Activated naive CD4-positive, alpha-beta T cell treated with Interleukin-2 at 50 U/mL for 16 hours (primary cell): Measurements from ENCODE around the gene CRY1.
A peak's percentile ranks its signal among the peaks of the same experiment; 100 is the strongest.
"Not testable (repeated sequence)": the region's sequence is repeated elsewhere in the genome, so short reads cannot be mapped to it uniquely, and the experiment has no call there.

Source experiments
- DNase-seq: peaks from one replicate; pipeline ENCODE4 v3.0.0-alpha.2; 2020

The CRY1 gene

GRCh38 chr12:107107381-107107780 lies 14.0 kb upstream of the CRY1 start:
- DNase-seq: no peak

- DNase-seq: no peak
Measured at GRCh38 chr12:107106241-107107025, 13.1 kb upstream of the CRY1 start.

- DNase-seq: no peak
Measured at GRCh38 chr12:107105410-107105703, 12.0 kb upstream of the CRY1 start.

GRCh38 chr12:107103516-107103915 lies 10.2 kb upstream of the CRY1 start:
- no peak for DNase-seq

- no peak for DNase-seq
Measured at GRCh38 chr12:107103097-107103496, 9.7 kb upstream of the CRY1 start.

- no peak for DNase-seq
Measured at GRCh38 chr12:107102294-107102693, 8.9 kb upstream of the CRY1 start.

- no peak for DNase-seq
Measured at GRCh38 chr12:107101651-107102050, 8.3 kb upstream of the CRY1 start.

- no peak for DNase-seq
Measured at GRCh38 chr12:107099917-107100316, 6.6 kb upstream of the CRY1 start.

- DNase-seq: no peak
Measured at GRCh38 chr12:107096571-107096970, 3.2 kb upstream of the CRY1 start.

GRCh38 chr12:107094183-107094448 lies 767 bp upstream of the CRY1 start:
- DNase-seq: no peak

- DNase-seq: peak; percentile 81
Measured at GRCh38 chr12:107092669-107093416, 506 bp downstream of the CRY1 start.

- DNase-seq: no peak
Measured at GRCh38 chr12:107091989-107092641, 1.2 kb downstream of the CRY1 start.

- no peak for DNase-seq
Measured at GRCh38 chr12:107091381-107091780, 2.0 kb downstream of the CRY1 start.

GRCh38 chr12:107090711-107091110 lies 2.6 kb downstream of the CRY1 start:
- no peak for DNase-seq

- no peak for DNase-seq
Measured at GRCh38 chr12:107088912-107089311, 4.4 kb downstream of the CRY1 start.

GRCh38 chr12:107086314-107086713 lies 7.0 kb downstream of the CRY1 start:
- DNase-seq: no peak

GRCh38 chr12:107081778-107082177 lies 11.6 kb downstream of the CRY1 start:
- no peak for DNase-seq

GRCh38 chr12:107080299-107080698 lies 13.1 kb downstream of the CRY1 start:
- no peak for DNase-seq

- DNase-seq: no peak
Measured at GRCh38 chr12:107079172-107080011, 14.0 kb downstream of the CRY1 start.

- not testable (repeated sequence) for DNase-seq
Measured at GRCh38 chr12:107073266-107073665, 20.1 kb downstream of the CRY1 start.

GRCh38 chr12:107066691-107067090 lies 26.7 kb downstream of the CRY1 start:
- DNase-seq: no peak

GRCh38 chr12:107064687-107065086 lies 28.7 kb downstream of the CRY1 start:
- no peak for DNase-seq

- DNase-seq: no peak
Measured at GRCh38 chr12:107064243-107064642, 29.1 kb downstream of the CRY1 start.
